HEK293T (cell line): ENCODE measurements around the gene SIGLEC11.

ENCODE experiments used
- CTCF ChIA-PET: fragments of 350-600 bp; formaldehyde crosslinking; extraction: SDS; loops from one replicate; lab custom pipeline; 2021; ENCODE audit warnings: antibody characterized with exemption, inconsistent platforms; lab: Yijun Ruan, JAX
- POLR2A ChIA-PET: fragments of 350-600 bp; formaldehyde crosslinking; extraction: SDS; loops from one replicate; lab custom pipeline; 2020; ENCODE audit warnings: antibody characterized with exemption, inconsistent platforms; lab: Yijun Ruan, JAX
- DNase-seq: peaks from one replicate; pipeline ENCODE4 v3.0.0; 2012; ENCODE audit warnings: mixed read lengths; ENCODE audit errors: extremely low spot score
- ARNT ChIP-seq: fragments of 450-650 bp; IDR thresholded peaks from 2 replicates; pipeline ENCODE4 v1.6.1; 2017; ENCODE audit warnings: mild to moderate bottlenecking
- BHLHE40 ChIP-seq: fragments of 450-650 bp; IDR thresholded peaks from 2 replicates; pipeline ENCODE4 v1.6.1; 2016; ENCODE audit warnings: mild to moderate bottlenecking, moderate library complexity, borderline replicate concordance
- CTBP1 ChIP-seq: fragments of 450-650 bp; IDR thresholded peaks from 2 replicates; pipeline ENCODE4 v1.6.1; 2016; ENCODE audit warnings: borderline replicate concordance
- ELF4 ChIP-seq: fragments of 450-650 bp; IDR thresholded peaks from 2 replicates; pipeline ENCODE4 v1.6.1; 2017; ENCODE audit warnings: antibody characterized with exemption
- FOXA1 ChIP-seq: fragments of 450-650 bp; IDR thresholded peaks from 2 replicates; pipeline ENCODE4 v1.6.1; 2016; ENCODE audit warnings: mild to moderate bottlenecking
- FOXK2 ChIP-seq: fragments of 450-650 bp; IDR thresholded peaks from 2 replicates; pipeline ENCODE4 v1.6.1; 2016; ENCODE audit warnings: mild to moderate bottlenecking
- FOXM1 ChIP-seq: fragments of 450-650 bp; IDR thresholded peaks from 2 replicates; pipeline ENCODE4 v1.6.1; 2017; ENCODE audit warnings: mild to moderate bottlenecking, borderline replicate concordance
- HDGF ChIP-seq: fragments of 450-650 bp; IDR thresholded peaks from 2 replicates; pipeline ENCODE4 v1.6.1; 2017; ENCODE audit warnings: antibody characterized with exemption, borderline replicate concordance
- L3MBTL2 ChIP-seq: fragments of 450-650 bp; conservative IDR thresholded peaks from 2 replicates; pipeline ENCODE4 v1.6.1; 2016; ENCODE audit warnings: mild to moderate bottlenecking
- LEF1 ChIP-seq: fragments of 450-650 bp; IDR thresholded peaks from 2 replicates; pipeline ENCODE4 v1.6.1; 2017; ENCODE audit warnings: mild to moderate bottlenecking, borderline replicate concordance
- NFRKB ChIP-seq: fragments of 450-650 bp; IDR thresholded peaks from 2 replicates; pipeline ENCODE4 v1.6.1; 2016; ENCODE audit warnings: mild to moderate bottlenecking, moderate library complexity
- SP1 ChIP-seq: fragments of 450-650 bp; IDR thresholded peaks from 2 replicates; pipeline ENCODE4 v1.6.1; 2017
- SUZ12 ChIP-seq: fragments of 450-650 bp; IDR thresholded peaks from 2 replicates; pipeline ENCODE4 v1.6.1; 2016; ENCODE audit warnings: mild to moderate bottlenecking
- TARDBP ChIP-seq: fragments of 450-650 bp; IDR thresholded peaks from 2 replicates; pipeline ENCODE4 v1.6.1; 2016
- ZNF384 ChIP-seq: fragments of 450-650 bp; IDR thresholded peaks from 2 replicates; pipeline ENCODE4 v1.6.1; 2016
- TF ChIP-seq, protein P1 (sequence below): fragments of 450-650 bp; IDR thresholded peaks from 2 replicates; pipeline ENCODE4 v1.6.1; 2016

SIGLEC11 gene

DNA sequence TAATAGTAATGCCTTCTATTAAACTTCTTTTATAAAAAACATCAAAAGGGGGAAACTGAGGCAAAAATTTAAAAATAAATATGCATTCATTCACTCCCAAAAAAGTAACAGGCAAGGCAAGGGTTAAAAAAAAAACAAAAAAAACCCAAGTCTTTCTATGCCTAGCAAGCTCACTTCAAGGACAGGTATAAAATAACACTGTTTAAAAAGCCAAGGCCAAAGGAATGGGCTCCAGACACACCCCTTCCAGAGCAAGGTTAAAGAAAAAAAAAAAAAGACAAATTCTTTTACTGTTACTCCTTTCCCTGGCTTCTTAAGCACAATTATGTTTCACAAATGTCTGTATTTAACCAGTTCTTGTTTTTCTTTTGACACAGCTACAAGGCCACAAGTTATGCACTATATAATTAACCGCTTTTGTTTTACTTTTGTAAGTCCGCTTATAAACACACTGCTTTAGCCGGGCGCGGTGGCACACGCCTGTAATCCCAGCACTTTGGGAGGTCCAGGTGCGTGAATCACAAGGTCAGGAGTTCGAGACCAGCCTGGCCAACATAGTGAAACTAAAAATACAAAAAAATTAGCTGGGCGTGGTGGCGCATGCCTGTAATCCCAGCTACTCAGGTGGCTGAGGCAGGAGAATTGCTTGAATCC is 3.6 kb downstream of the SIGLEC11 start:
- POLR2A ChIA-PET = interaction anchor here (0.8 to 1.2 kb wide), 2 partner anchors 28 to 34 kb away, joined by 3 read pairs; partner anchors contain the start of genes ATF5 and NUP62
- TF ChIP-seq FOXM1 (no peak), ZNF384 (peak; percentile 64)
- CTCF ChIA-PET = no interaction called here
- no peak for DNase-seq

- no peak for DNase-seq
- POLR2A ChIA-PET = no interaction called here
- TF ChIP-seq FOXM1 (no peak), CTBP1 (no peak), ZNF384 (no peak), SUZ12 (no peak), L3MBTL2 (no peak), HDGF (no peak), SP1 (no peak), NFRKB (no peak), BHLHE40 (no peak), TARDBP (no peak), ELF4 (no peak)
- TF ChIP-seq, protein P1, sequence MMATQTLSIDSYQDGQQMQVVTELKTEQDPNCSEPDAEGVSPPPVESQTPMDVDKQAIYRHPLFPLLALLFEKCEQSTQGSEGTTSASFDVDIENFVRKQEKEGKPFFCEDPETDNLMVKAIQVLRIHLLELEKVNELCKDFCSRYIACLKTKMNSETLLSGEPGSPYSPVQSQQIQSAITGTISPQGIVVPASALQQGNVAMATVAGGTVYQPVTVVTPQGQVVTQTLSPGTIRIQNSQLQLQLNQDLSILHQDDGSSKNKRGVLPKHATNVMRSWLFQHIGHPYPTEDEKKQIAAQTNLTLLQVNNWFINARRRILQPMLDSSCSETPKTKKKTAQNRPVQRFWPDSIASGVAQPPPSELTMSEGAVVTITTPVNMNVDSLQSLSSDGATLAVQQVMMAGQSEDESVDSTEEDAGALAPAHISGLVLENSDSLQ = no peak
- CTCF ChIA-PET = no interaction called here
Observed at GRCh38 chr19:49956115-49956495, 4.9 kb downstream of the SIGLEC11 start.

DNA sequence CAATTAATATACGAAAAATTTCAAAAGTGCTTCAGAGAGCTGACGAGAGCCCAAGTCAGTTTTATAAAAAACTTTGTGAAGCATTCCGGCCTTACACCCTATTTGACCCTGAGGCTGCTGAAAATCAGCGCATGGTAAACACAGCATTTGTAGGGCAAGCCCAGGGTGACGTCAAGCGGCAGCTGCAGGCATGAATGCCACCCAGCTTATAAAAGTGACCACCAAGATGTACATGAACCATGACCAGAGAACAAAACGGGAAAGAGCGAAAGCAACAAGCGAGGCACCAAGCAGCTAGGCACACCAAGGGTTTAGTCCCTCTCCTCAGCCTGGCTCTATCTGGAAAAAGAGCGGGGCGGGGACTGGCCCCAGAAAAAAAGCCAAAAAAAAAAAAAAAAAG is 6.0 kb downstream of the SIGLEC11 start:
- ChIA-PET POLR2A (interaction anchor here (2.5 kb wide), 1 partner anchor 26 kb away, joined by 10 read pairs; the partner anchor contains the start of genes ATF5 and NUP62), CTCF (no interaction called here)
- TF ChIP-seq HDGF (no peak), SP1 (no peak), ARNT (no peak), NFRKB (no peak), FOXA1 (no peak), L3MBTL2 (no peak), CTBP1 (no peak), FOXM1 (no peak), SUZ12 (no peak), LEF1 (no peak), TARDBP (no peak), FOXK2 (no peak), ELF4 (no peak), ZNF384 (no peak), BHLHE40 (no peak)
- TF ChIP-seq, protein P1 = no peak
- no peak for DNase-seq

DNA sequence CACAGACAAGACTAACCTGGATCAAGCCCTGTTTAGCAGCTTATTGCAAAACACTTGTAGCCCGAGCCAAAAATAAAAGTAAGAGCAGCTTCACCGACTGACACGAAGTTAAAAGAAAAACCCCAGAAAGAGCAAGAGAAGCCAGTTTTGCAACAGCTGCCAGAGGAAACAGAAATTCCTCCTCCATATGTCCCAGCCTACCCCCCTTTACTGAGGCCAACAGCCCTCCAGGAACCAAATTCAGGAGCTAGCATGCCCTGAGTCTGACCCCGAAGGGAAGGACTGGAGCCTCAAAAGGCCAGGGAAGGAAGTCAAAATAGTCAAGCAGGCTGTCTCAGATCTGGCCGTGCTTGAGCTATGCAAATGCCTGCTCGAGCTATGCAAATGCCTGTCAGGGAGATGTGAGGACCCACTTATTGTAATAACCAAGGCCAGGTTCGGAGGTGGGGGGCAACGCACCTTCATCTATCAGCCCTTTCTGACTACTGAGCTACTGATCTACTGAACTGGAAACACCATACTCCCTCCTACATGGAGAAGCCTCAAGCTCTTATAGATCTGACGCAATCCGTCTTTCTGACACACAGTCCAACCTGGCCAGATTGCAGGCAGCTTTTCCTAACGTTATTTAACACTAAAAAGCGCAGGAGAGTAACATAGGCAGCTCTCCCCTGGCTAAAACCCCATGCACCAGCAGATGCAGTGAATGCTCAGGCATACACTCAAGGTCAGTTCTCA is 6.7 kb downstream of the SIGLEC11 start:
- ChIA-PET CTCF (no interaction called here), POLR2A (interaction anchor here (2.5 kb wide), 1 partner anchor 25 kb away, joined by 10 read pairs; the partner anchor contains the start of genes ATF5 and NUP62)
- DNase-seq = no peak
- no peak for TF ChIP-seq HDGF
- TF ChIP-seq LEF1 = no peak
- no peak for TF ChIP-seq SUZ12
- TF ChIP-seq, protein P1 = no peak
- TF ChIP-seq CTBP1 = no peak
- TF ChIP-seq SP1 = no peak
- no peak for TF ChIP-seq NFRKB
- TF ChIP-seq BHLHE40 = no peak
- TF ChIP-seq ZNF384 = no peak
- no peak for TF ChIP-seq TARDBP
- no peak for TF ChIP-seq ARNT
- no peak for TF ChIP-seq FOXM1
- TF ChIP-seq ELF4 = no peak
- no peak for TF ChIP-seq L3MBTL2
- no peak for TF ChIP-seq FOXA1
- TF ChIP-seq FOXK2 = no peak

- CTCF ChIA-PET = no interaction called here
- DNase-seq = no peak
- POLR2A ChIA-PET = interaction anchor here (2.5 kb wide), 1 partner anchor 24 kb away, joined by 10 read pairs; the partner anchor contains the start of genes ATF5 and NUP62
- TF ChIP-seq ZNF384 (no peak), HDGF (no peak), ELF4 (no peak), BHLHE40 (no peak), SUZ12 (no peak), LEF1 (no peak), FOXK2 (no peak), SP1 (no peak), TARDBP (no peak), L3MBTL2 (no peak), CTBP1 (no peak), FOXA1 (no peak), ARNT (no peak), FOXM1 (no peak), NFRKB (no peak)
- TF ChIP-seq, protein P1 = no peak
Observed at GRCh38 chr19:49953416-49953815, 7.6 kb downstream of the SIGLEC11 start.
